Breast epithelium (tissue), 4 donors: Measurements from ENCODE around the gene KLF6. TPM values are rescaled to one million over a fixed set of nuclear protein-coding genes. Genes with fewer than 3 reads are reported as not detected.

ENCODE experiments used
- DNase-seq, 2 donors: peaks; one replicate each; pipeline ENCODE4 v3.0.0-alpha.2; 2019; ENCODE audit warnings: low spot score in 2 of 2
- H3K27ac ChIP-seq, 2 donors: fragments of 200-600 bp; sonication (generic) in 1 of 2; one replicate each; pipeline ENCODE4 v1.5.1; 2016 to 2019; ENCODE audit warnings: mild to moderate bottlenecking in 1 of 2
- H3K27me3 ChIP-seq, 2 donors: fragments of 200-600 bp; sonication (generic) in 1 of 2; one replicate each; pipeline versions ENCODE4 v1.5.1 to v1.6.0; 2017 to 2019; ENCODE audit warnings: control low read depth in 1 of 2, mild to moderate bottlenecking in 1 of 2
- H3K36me3 ChIP-seq: fragments of 200-600 bp; one replicate; pipeline ENCODE4 v1.5.1; 2019
- H3K4me1 ChIP-seq, 2 donors: fragments of 200-600 bp; sonication (generic); one replicate each; pipeline ENCODE4 v1.5.1; 2016 to 2019; ENCODE audit warnings: control low read depth in 1 of 2
- H3K4me3 ChIP-seq, 3 donors: fragments of 200-600 bp; sonication (generic); 1 replicate in 2 of 3; 2 replicates in 1 of 3; pipeline ENCODE4 v1.5.1; 2016 to 2019; ENCODE audit warnings: mild to moderate bottlenecking in 3 of 3, moderate library complexity in 2 of 3
- H3K9me3 ChIP-seq, 2 donors: fragments of 200-600 bp; sonication (generic) in 1 of 2; one replicate each; pipeline ENCODE4 v1.5.1; 2016 to 2019; ENCODE audit warnings: control low read depth in 1 of 2
- POLR2A ChIP-seq: fragments of 450-650 bp; IDR thresholded peaks from one replicate; pipeline ENCODE4 v1.6.1; 2016; ENCODE audit warnings: antibody characterized with exemption, mild to moderate bottlenecking, moderate library complexity
- POLR2AphosphoS5 ChIP-seq, 3 donors: sonication (generic); formaldehyde crosslinking; IDR thresholded peaks; one replicate each; pipeline ENCODE4 v1.6.1; 2017; ENCODE audit warnings: antibody characterized with exemption in 3 of 3
- intact Hi-C: fragments of 100-400 bp; cut with DNase I; formaldehyde crosslinking; loops from one replicate; pipeline ENCODE4 v1.15.1; 2023; ENCODE audit warnings: low total_unique reads
- total RNA-seq, 3 donors: library from RNA; depleted of rRNA; stranded (reverse); fragments of >200 nt; gene quantifications; one replicate each; pipeline ENCODE4 v1.1.0, GENCODE V29; 2016
- TF ChIP-seq, protein P1 (sequence below), 3 donors: fragments of 450-650 bp; IDR thresholded peaks; one replicate each; pipeline ENCODE4 v1.5.1; 2016 to 2017; ENCODE audit warnings: antibody characterized with exemption in 3 of 3, mild to moderate bottlenecking in 3 of 3, moderate library complexity in 3 of 3

Gene KLF6
- total RNA-seq, 3 donors from 2014 or later: 132 to 347 (median 186) TPM

DNA sequence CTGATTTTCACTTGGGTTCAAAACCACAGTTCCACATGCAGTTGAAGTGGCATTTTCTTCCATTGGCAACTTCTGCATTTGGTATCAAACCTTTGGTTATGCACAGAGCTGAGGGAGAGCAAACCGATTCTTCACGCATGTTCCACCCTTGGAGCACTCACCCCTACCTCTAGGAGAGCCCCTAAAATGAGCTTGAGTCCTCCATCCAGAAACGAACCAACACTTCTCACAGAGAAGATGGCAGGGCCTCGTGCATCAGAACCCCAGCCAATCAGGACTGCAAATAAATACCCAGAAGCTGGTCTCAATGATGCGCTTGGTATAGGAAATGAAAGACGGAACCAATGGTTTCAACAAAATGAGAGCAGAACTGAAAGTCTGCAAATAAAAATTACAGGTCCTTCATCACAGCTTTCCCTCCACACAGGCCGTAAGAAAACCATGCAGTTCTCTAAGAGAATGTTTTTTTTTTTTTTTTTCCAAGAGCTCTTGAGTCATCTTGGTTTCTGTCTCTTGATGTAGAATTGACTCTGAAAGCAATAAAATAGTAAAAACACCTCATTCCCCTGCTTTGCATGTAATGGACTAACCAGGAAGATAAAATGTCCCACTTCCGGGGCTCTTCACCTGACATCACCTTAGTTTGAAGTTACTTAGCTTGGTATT lies 23.9 kb downstream of the KLF6 start:
- Histone ChIP-seq H3K9me3 (no peaks in the 10 kb centered on the region), H3K36me3 (no peaks in the 10 kb centered on the region), H3K4me3 (no peak overlapping the region), H3K4me1 (peaks cover 0 to 7% of the 10 kb centered on the region in 2 donors), H3K27ac (no peak overlapping the region), H3K27me3 (no peaks in the 10 kb centered on the region)
- DNase-seq: no peak
- intact Hi-C loops: no loop called here
- TF ChIP-seq POLR2AphosphoS5 (IDR thresholded peaks at IDR 0.05) (no peak), POLR2A (no peak)
- TF ChIP-seq, protein P1, sequence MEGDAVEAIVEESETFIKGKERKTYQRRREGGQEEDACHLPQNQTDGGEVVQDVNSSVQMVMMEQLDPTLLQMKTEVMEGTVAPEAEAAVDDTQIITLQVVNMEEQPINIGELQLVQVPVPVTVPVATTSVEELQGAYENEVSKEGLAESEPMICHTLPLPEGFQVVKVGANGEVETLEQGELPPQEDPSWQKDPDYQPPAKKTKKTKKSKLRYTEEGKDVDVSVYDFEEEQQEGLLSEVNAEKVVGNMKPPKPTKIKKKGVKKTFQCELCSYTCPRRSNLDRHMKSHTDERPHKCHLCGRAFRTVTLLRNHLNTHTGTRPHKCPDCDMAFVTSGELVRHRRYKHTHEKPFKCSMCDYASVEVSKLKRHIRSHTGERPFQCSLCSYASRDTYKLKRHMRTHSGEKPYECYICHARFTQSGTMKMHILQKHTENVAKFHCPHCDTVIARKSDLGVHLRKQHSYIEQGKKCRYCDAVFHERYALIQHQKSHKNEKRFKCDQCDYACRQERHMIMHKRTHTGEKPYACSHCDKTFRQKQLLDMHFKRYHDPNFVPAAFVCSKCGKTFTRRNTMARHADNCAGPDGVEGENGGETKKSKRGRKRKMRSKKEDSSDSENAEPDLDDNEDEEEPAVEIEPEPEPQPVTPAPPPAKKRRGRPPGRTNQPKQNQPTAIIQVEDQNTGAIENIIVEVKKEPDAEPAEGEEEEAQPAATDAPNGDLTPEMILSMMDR (IDR thresholded peaks at IDR 0.05): no peak

DNA sequence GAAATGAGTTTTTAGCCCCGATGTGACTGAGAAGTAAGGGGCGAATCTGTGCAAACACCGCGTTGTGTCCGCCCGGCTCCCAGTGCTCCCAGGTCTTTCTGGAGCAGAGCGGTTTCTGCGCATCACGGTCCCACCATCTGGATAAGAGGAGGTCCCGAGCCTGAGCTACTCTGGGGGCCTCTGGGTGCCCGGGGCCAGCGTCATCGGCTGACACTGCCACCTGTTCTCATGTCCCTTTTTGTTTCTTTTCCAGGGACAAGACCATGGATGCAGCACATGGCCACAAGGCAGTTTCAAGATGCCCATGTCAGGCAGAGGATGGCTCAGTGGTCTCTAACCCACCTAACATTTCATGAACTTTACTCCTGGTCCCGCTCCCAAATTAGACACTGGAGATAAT lies 24.9 kb downstream of the KLF6 start:
- intact Hi-C loops: no loop called here
- Histone ChIP-seq H3K4me3 (no peak overlapping the region), H3K9me3 (no peaks in the 10 kb centered on the region), H3K27ac (no peak overlapping the region), H3K4me1 (peaks cover 0 to 7% of the 10 kb centered on the region in 2 donors), H3K27me3 (no peaks in the 10 kb centered on the region), H3K36me3 (no peaks in the 10 kb centered on the region)
- no peak for DNase-seq
- TF ChIP-seq, protein P1 (IDR thresholded peaks at IDR 0.05): no peak
- TF ChIP-seq POLR2A (no peak), POLR2AphosphoS5 (IDR thresholded peaks at IDR 0.05) (no peak)

DNA sequence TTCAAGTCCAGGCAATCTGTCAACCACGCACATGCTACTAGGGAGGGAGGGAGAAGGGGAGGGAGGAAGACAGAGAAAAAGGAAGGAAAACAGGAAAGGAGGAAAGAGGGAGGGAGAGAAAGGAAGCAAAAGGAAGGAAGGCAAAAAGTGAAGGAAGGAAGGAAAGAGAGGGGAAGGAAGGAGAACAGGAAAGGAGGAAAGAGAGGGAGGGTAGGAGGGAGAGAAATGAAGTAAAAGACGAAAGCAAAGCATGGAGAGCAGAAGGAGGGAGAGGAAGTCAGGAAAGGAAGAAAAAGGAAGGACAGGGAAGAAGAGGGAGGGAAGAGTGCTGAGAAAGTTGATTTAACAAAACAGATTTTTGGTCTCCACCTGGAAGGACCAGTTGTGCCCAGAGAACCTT lies 25.6 kb downstream of the KLF6 start:
- H3K27me3 ChIP-seq: no peaks in the 10 kb centered on the region
- intact Hi-C loops: no loop called here
- no peaks in the 10 kb centered on the region for H3K36me3 ChIP-seq
- H3K27ac ChIP-seq: no peak overlapping the region
- no peak for DNase-seq
- peaks cover 0 to 6% of the 10 kb centered on the region in 2 donors for H3K4me1 ChIP-seq
- no peaks in the 10 kb centered on the region for H3K9me3 ChIP-seq
- no peak overlapping the region for H3K4me3 ChIP-seq
- TF ChIP-seq, protein P1 (IDR thresholded peaks at IDR 0.05): no peak
- no peak for TF ChIP-seq POLR2A
- no peak for TF ChIP-seq POLR2AphosphoS5 (IDR thresholded peaks at IDR 0.05)

DNA sequence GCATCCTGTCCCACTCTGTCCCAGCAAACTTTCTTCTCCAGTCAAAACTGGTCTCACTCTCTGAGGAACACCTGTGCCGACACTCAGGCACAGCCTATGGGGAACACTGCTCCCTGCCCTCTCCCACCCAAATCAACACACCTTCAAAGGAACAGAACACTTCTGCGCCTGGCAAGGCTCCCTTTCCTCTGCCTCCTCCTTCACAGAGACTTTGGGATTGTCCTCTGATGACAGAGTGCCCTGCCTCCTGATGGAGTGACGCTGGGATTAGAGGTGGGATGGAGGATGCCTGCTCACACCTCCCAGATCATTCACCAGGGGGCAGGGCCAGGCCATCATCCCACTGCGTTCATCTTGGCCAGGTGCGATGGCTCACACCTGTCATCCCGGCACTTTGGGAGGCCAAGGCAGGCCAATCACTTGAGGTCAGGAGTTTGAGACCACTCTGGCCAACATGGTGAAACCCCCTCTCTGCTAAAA lies 26.5 kb downstream of the KLF6 start:
- peak overlapping the region in 1 of 2 donors; percentile 52 for H3K27ac ChIP-seq
- TF ChIP-seq POLR2AphosphoS5 (IDR thresholded peaks at IDR 0.05) (no peak), POLR2A (no peak)
- TF ChIP-seq, protein P1 (IDR thresholded peaks at IDR 0.05): no peak
- intact Hi-C loops: no loop called here

DNA sequence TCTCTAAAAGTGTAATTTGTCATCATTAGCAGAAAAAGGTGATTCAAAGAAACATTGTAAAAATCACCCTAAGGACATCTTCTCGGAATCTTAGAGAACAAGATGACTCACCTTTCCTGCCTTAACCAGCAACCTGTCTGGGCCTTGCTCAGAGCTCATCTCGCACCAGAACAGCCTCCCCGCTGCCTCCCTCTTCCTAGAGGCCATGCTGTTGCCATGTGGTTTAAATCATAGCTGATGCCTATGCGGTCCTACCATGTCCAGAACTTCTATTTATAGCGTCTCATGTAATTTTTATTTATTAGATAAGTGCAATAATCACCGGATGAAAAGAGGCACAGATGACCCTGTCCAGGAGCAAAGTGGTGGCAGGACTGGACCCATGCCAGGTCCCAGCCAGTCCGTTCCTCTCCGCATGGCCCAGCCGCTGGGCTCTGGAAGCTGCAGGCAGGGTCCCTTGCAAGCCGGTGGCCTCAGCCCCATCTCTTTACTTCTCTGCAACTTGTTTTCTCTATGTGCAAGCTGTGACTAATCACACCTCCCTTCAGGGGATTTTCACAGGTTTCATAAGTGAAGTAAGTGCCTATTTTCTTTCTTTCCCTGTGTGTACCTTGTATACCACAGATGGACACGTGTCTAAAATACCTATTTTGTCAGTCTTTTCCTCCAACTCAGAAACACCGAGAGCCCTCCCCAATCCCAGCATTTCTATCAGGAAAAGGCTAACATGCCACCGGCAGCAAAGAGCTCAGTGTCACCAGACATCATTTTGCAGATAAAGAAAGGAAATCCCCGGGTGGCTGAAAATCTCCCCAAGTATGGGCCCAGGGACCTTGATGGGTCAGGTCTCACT lies 27.1 kb downstream of the KLF6 start:
- TF ChIP-seq, protein P1 (IDR thresholded peaks at IDR 0.05): no peak
- TF ChIP-seq POLR2AphosphoS5 (IDR thresholded peaks at IDR 0.05) (no peak), POLR2A (no peak)
- peak overlapping the region in 1 of 2 donors; percentile 52 for H3K27ac ChIP-seq
- no peak for DNase-seq
- no peaks in the 10 kb centered on the region for H3K36me3 ChIP-seq
- no peaks in the 10 kb centered on the region for H3K27me3 ChIP-seq
- no peak overlapping the region for H3K4me3 ChIP-seq
- intact Hi-C loops: no loop called here
- H3K9me3 ChIP-seq: no peaks in the 10 kb centered on the region
- H3K4me1 ChIP-seq: no peaks in the 10 kb centered on the region

More for the DNA sequence above, 26.5 kb downstream of the KLF6 start:
- Histone ChIP-seq H3K27me3 (no peaks in the 10 kb centered on the region), H3K4me3 (no peak overlapping the region), H3K4me1 (no peaks in the 10 kb centered on the region), H3K9me3 (no peaks in the 10 kb centered on the region), H3K36me3 (no peaks in the 10 kb centered on the region)
- DNase-seq: no peak
